Ascending aorta (tissue), 2 donors: Measurements from ENCODE around the gene TFDP2. TPM values are rescaled to one million over a fixed set of nuclear protein-coding genes. Genes with fewer than 3 reads are reported as not detected.

Experiments
- DNase-seq, 2 donors: peaks; one replicate each; pipeline ENCODE4 v3.0.0-alpha.2; 2019; ENCODE audit warnings: low spot score in 2 of 2
- H3K27ac ChIP-seq, 2 donors: fragments of 200-600 bp; sonication (generic); one replicate each; pipeline ENCODE4 v1.5.1; 2016 to 2017; ENCODE audit warnings: mild to moderate bottlenecking in 1 of 2
- H3K27me3 ChIP-seq: fragments of 200-600 bp; sonication (generic); one replicate; pipeline ENCODE4 v1.5.1; 2017
- H3K36me3 ChIP-seq, 2 donors: fragments of 200-600 bp; sonication (generic); one replicate each; pipeline ENCODE4 v1.5.1; 2016
- H3K4me1 ChIP-seq, 2 donors: fragments of 200-600 bp; sonication (generic); one replicate each; pipeline ENCODE4 v1.5.1; 2016 to 2017; ENCODE audit warnings: mild to moderate bottlenecking in 1 of 2
- H3K4me3 ChIP-seq, 2 donors: fragments of 200-600 bp; sonication (generic); one replicate each; pipeline ENCODE4 v1.5.1; 2016 to 2017; ENCODE audit warnings: mild to moderate bottlenecking in 1 of 2
- H3K9me3 ChIP-seq, 2 donors: fragments of 200-600 bp; sonication (generic); one replicate each; pipeline ENCODE4 v1.5.1; 2016
- CTCF ChIP-seq, 3 experiments: fragments of 200-600 bp in 2 of 3; fragments of 450-650 bp in 1 of 3; sonication (generic) in 2 of 3; IDR thresholded peaks; one replicate each; pipeline ENCODE4 v1.5.1; 2016 to 2019; ENCODE audit warnings: antibody characterized with exemption in 3 of 3, mild to moderate bottlenecking in 1 of 3, moderate library complexity in 1 of 3
- intact Hi-C: fragments of 100-400 bp; cut with DNase I; formaldehyde crosslinking; loops from one replicate; pipeline ENCODE4 v1.15.1; 2023
- total RNA-seq: library from RNA; depleted of rRNA; stranded (reverse); fragments of >200 nt; gene quantifications from one replicate; pipeline ENCODE4 v1.1.0, GENCODE V29; 2016

Gene TFDP2
- total RNA-seq, 1 donor from 2014 or later: 23.0 TPM

GRCh38 chr3:142057331-142057725 lies 92.0 kb downstream of the TFDP2 start:
- Histone ChIP-seq H3K27me3 (no peaks in the 10 kb centered on the region), H3K36me3 (no peaks in the 10 kb centered on the region), H3K27ac (no peak overlapping the region), H3K4me1 (no peaks in the 10 kb centered on the region), H3K4me3 (no peak overlapping the region), H3K9me3 (no peaks in the 10 kb centered on the region)
- no peak for DNase-seq
- TF ChIP-seq CTCF (IDR thresholded peaks at IDR 0.05): no peak
- intact Hi-C loops: no loop called here

GRCh38 chr3:142056656-142057330 lies 92.6 kb downstream of the TFDP2 start:
- H3K27me3 ChIP-seq: no peaks in the 10 kb centered on the region
- no peak overlapping the region for H3K4me3 ChIP-seq
- no peak for TF ChIP-seq CTCF (IDR thresholded peaks at IDR 0.05)
- no peaks in the 10 kb centered on the region for H3K4me1 ChIP-seq
- no peaks in the 10 kb centered on the region for H3K9me3 ChIP-seq
- DNase-seq: no peak
- intact Hi-C loops: no loop called here
- H3K27ac ChIP-seq: no peak overlapping the region
- H3K36me3 ChIP-seq: no peaks in the 10 kb centered on the region

- Histone ChIP-seq H3K4me3 (no peak overlapping the region), H3K4me1 (no peaks in the 10 kb centered on the region), H3K36me3 (no peaks in the 10 kb centered on the region), H3K27ac (no peak overlapping the region), H3K27me3 (no peaks in the 10 kb centered on the region), H3K9me3 (no peaks in the 10 kb centered on the region)
- DNase-seq: no peak
- intact Hi-C loops: no loop called here
- no peak for TF ChIP-seq CTCF (IDR thresholded peaks at IDR 0.05)
Observed at GRCh38 chr3:142053835-142054234, 95.5 kb downstream of the TFDP2 start.

GRCh38 chr3:142053244-142053643 lies 96.1 kb downstream of the TFDP2 start:
- TF ChIP-seq CTCF (IDR thresholded peaks at IDR 0.05): no peak
- H3K27me3 ChIP-seq: no peaks in the 10 kb centered on the region
- H3K9me3 ChIP-seq: no peaks in the 10 kb centered on the region
- H3K4me3 ChIP-seq: no peak overlapping the region
- no peak for DNase-seq
- no peaks in the 10 kb centered on the region for H3K36me3 ChIP-seq
- intact Hi-C loops: no loop called here
- no peaks in the 10 kb centered on the region for H3K4me1 ChIP-seq
- H3K27ac ChIP-seq: no peak overlapping the region

GRCh38 chr3:142051351-142051750 lies 98.0 kb downstream of the TFDP2 start:
- Histone ChIP-seq H3K9me3 (no peaks in the 10 kb centered on the region), H3K27me3 (no peaks in the 10 kb centered on the region), H3K36me3 (no peaks in the 10 kb centered on the region), H3K4me3 (no peak overlapping the region), H3K4me1 (no peaks in the 10 kb centered on the region), H3K27ac (no peak overlapping the region)
- intact Hi-C loops: no loop called here
- TF ChIP-seq CTCF (IDR thresholded peaks at IDR 0.05): no peak
- DNase-seq: no peak

GRCh38 chr3:142047021-142047369 lies 102.3 kb downstream of the TFDP2 start:
- Histone ChIP-seq H3K4me1 (no peaks in the 10 kb centered on the region), H3K9me3 (no peaks in the 10 kb centered on the region), H3K36me3 (no peaks in the 10 kb centered on the region), H3K4me3 (no peak overlapping the region), H3K27me3 (no peaks in the 10 kb centered on the region), H3K27ac (no peak overlapping the region)
- no peak for DNase-seq
- intact Hi-C loops: no loop called here
- TF ChIP-seq CTCF (IDR thresholded peaks at IDR 0.05): no peak
